Activated CD8-positive, alpha-beta memory T cell treated with anti-CD3 and anti-CD28 coated beads, Interleukin-2, amount 50 U/mL, for 48 hours (primary cell): ENCODE results near the gene RTN1.
"Not testable (repeated sequence)": the region's sequence is repeated elsewhere in the genome, so short reads cannot be mapped to it uniquely, and the experiment has no call there.

Experiments used
- DNase-seq: peaks from one replicate; pipeline ENCODE4 v3.0.0-alpha.2; 2020

Gene RTN1

GRCh38 chr14:59698793-59699192, 171.8 kb downstream of the RTN1 start:
- no peak for DNase-seq

GRCh38 chr14:59695198-59695597, 175.4 kb downstream of the RTN1 start:
- no peak for DNase-seq

GRCh38 chr14:59691266-59691665, 179.3 kb downstream of the RTN1 start:
- no peak for DNase-seq

- DNase-seq: no peak
These were observed 180.2 kb downstream of the RTN1 start for GRCh38 chr14:59690426-59690825.

GRCh38 chr14:59688224-59689170, 182.1 kb downstream of the RTN1 start:
- DNase-seq: no peak

GRCh38 chr14:59687663-59688062, 182.9 kb downstream of the RTN1 start:
- no peak for DNase-seq

GRCh38 chr14:59679872-59680271, 190.7 kb downstream of the RTN1 start:
- DNase-seq: no peak

- no peak for DNase-seq
These were observed 192.2 kb downstream of the RTN1 start for GRCh38 chr14:59678352-59678751.

- no peak for DNase-seq
These were observed 192.8 kb downstream of the RTN1 start for GRCh38 chr14:59677771-59678231.

- DNase-seq: no peak
These were observed 195.2 kb downstream of the RTN1 start for GRCh38 chr14:59675394-59675793.

GRCh38 chr14:59664741-59665140, 205.8 kb downstream of the RTN1 start:
- DNase-seq: no peak

- no peak for DNase-seq
These were observed 212.8 kb downstream of the RTN1 start for GRCh38 chr14:59657769-59658168.

- no peak for DNase-seq
These were observed 214.1 kb downstream of the RTN1 start for GRCh38 chr14:59656473-59656872.

- DNase-seq: not testable (repeated sequence)
These were observed 216.4 kb downstream of the RTN1 start for GRCh38 chr14:59654131-59654530.

GRCh38 chr14:59646832-59647231, 223.7 kb downstream of the RTN1 start:
- DNase-seq: not testable (repeated sequence)

GRCh38 chr14:59638885-59639284, 231.7 kb downstream of the RTN1 start:
- DNase-seq: no peak

GRCh38 chr14:59634617-59635016, 236.0 kb downstream of the RTN1 start:
- DNase-seq: no peak

- no peak for DNase-seq
These were observed 237.1 kb downstream of the RTN1 start for GRCh38 chr14:59633486-59633885.

- DNase-seq: peak; percentile 53
These were observed 238.2 kb downstream of the RTN1 start for GRCh38 chr14:59632381-59632780.

GRCh38 chr14:59631237-59631636, 239.3 kb downstream of the RTN1 start:
- DNase-seq: no peak

GRCh38 chr14:59630288-59630963, 240.2 kb downstream of the RTN1 start:
- DNase-seq: peak; percentile 55

GRCh38 chr14:59629444-59630287, 240.9 kb downstream of the RTN1 start:
- DNase-seq: no peak

- DNase-seq: no peak
These were observed 243.5 kb downstream of the RTN1 start for GRCh38 chr14:59627011-59627520.
